Measurements from ENCODE around the gene NACA2.

DNA sequence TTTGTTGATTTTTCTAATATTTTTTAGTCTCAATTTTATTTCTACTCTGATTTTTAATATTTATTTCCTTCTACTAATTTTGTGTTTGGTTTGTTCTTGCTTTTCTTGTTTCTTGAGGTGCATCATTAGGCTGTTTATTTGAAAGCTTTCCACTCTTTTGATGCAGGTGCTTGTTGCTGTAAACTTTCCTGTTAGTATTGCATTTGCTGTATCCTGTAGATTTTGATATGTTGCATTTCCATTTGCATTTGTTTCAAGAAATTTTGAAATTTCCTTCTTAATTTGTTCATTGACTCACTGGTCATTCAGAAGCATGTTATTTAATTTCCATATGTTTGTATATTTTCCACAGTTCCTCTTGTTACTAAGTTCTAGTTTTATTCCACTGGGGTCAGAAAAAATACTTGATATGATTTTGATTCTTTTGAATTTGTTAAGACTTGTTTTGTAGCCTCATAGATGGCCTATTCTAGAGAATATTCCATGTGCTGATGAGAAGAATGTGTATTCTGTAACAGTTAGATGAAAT lies 43.1 kb upstream of the NACA2 start:
- TF ChIP-seq EZH2 (IDR thresholded peaks at IDR 0.05; ENCODE audit: borderline replicate concordance, low read length): no peak
- TF ChIP-seq, protein P1, sequence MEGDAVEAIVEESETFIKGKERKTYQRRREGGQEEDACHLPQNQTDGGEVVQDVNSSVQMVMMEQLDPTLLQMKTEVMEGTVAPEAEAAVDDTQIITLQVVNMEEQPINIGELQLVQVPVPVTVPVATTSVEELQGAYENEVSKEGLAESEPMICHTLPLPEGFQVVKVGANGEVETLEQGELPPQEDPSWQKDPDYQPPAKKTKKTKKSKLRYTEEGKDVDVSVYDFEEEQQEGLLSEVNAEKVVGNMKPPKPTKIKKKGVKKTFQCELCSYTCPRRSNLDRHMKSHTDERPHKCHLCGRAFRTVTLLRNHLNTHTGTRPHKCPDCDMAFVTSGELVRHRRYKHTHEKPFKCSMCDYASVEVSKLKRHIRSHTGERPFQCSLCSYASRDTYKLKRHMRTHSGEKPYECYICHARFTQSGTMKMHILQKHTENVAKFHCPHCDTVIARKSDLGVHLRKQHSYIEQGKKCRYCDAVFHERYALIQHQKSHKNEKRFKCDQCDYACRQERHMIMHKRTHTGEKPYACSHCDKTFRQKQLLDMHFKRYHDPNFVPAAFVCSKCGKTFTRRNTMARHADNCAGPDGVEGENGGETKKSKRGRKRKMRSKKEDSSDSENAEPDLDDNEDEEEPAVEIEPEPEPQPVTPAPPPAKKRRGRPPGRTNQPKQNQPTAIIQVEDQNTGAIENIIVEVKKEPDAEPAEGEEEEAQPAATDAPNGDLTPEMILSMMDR (IDR thresholded peaks at IDR 0.05; ENCODE audit: low read length): no peak

Data from OCI-LY1 (cell line).